GM12891 (cell line): Measurements from ENCODE around the gene DUSP5.

Experiments used
- POLR2AphosphoS5 ChIP-seq: IDR thresholded peaks from 2 replicates; pipeline ENCODE4 v1.6.1; 2011; ENCODE audit warnings: low read depth, low read length, control low read depth
- TAF1 ChIP-seq: IDR thresholded peaks from 2 replicates; pipeline ENCODE4 v1.6.1; 2011; ENCODE audit warnings: low read depth, low read length, control low read depth

DNA sequence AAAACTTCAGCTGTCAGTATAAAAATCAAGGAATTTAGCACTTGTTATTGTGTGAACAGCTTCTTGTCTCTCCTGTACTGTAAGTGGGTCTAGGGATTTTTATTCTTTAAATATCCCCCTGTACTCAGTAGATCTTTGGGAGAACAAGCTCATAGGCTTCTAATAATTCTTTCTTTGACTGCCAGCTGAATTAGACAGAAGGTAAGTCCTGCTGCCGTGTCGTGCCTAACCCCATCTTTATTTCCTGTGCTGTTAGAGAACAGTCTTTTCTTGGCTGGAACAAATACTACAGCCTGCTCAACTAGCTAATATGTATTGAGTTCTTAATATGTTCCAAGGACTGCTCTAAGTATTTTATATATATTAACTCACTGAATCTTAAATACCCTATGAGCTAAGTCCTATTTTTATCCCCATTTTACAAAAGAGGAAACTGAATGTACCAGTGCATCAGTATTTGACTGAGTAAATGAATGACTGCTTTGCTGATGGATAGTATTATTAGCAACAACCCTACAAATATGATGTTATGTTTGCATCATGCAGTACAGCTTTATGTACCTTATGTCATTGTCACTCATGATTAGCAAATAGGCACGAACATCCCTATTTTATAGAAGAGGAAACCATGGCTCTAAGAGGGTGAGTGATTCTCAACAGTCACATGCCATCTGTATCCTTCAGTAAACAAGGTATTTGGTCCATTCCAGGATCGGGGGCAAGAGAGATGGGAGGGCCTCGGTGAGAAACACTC, 5.5 kb upstream of the DUSP5 start:
- TF ChIP-seq POLR2AphosphoS5 (no peak), TAF1 (no peak)
